ENCODE data around the gene VPS45. TPM values are rescaled to one million over a fixed set of nuclear protein-coding genes. Genes with fewer than 3 reads are reported as not detected.

Gene VPS45
- total and polyA plus RNA-seq, 2 of the 13 experiments (the other 11 are each of a cell fraction or from before 2014, with no cell fraction given), result 15.2 to 25.2 TPM

DNA sequence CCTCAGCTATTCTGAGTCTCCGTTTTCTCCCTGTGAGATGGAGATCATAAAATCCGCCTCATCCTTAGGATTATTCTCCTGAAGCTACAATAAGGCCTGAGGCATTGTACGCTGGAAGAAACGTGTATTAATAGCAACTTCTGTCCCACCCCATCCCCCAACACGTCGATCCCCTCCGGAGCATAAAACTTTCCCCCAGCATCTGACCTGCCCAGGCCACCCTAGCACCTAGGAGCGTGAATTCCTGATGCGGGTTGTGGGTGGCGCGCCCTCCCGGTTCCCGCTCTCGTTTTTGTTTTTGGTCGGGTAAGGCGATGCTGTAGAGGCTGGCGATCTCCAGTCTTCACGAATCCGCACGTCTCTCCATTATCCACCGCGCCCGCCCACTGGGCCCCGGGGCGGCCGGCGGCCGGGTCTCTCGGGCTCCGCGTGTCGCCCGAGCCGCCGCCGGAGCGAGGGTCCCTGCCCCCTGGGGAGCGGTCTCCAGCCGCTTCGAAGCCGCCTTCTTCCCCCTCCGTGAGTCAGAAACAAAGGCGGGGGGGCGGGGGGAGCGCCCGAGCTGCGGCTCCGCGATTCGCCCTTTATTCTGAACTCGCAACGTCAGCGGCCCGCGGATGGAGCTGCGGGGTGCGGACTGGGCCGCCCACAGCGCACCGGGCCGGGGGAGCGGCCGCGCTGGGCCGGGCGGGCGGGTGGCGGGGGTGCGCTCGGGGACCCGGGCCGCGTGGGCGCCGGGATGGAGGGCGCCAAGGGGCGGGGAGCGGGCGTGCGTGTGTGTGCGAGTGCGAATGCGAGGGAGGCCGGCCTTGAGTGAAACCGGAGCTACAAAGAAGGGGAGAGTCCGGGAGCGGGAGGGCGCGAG lies 81.9 kb downstream of the VPS45 start, which contains the start of gene PLEKHO1 (continued):
- TF ChIP-seq, protein P1, sequence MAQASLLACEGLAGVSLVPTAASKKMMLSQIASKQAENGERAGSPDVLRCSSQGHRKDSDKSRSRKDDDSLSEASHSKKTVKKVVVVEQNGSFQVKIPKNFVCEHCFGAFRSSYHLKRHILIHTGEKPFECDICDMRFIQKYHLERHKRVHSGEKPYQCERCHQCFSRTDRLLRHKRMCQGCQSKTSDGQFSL (CRISPR knock-in tag; IDR thresholded peaks at IDR 0.05), result no peak
- TF ChIP-seq FOSL1 (CRISPR knock-in tag; IDR thresholded peaks at IDR 0.05; ENCODE audit: borderline replicate concordance) (no peak), PRPF4 (IDR thresholded peaks at IDR 0.05; ENCODE audit: low read depth, low read length, poor library complexity, severe bottlenecking) (no peak), SP140L (CRISPR knock-in tag; IDR thresholded peaks at IDR 0.05; ENCODE audit: borderline replicate concordance) (no peak), ZNF768 (CRISPR knock-in tag; IDR thresholded peaks at IDR 0.05) (no peak), NFKBIZ (CRISPR knock-in tag; IDR thresholded peaks at IDR 0.05) (no peak), HMG20B (CRISPR knock-in tag; conservative IDR thresholded peaks at IDR 0.05) (0 out of 2 replicates have a peak, but pooled peaks have one; percentile 24), ESRRA (CRISPR knock-in tag; IDR thresholded peaks at IDR 0.05; ENCODE audit: low read depth) (no peak), RBFOX2 (IDR thresholded peaks at IDR 0.05; ENCODE audit: low read depth, low read length) (peak; percentile 56), NFE2L1 (CRISPR knock-in tag; IDR thresholded peaks at IDR 0.05; ENCODE audit: borderline replicate concordance) (no peak), ZNF556 (CRISPR knock-in tag; IDR thresholded peaks at IDR 0.05; ENCODE audit: borderline replicate concordance) (no peak), ASH2L (IDR thresholded peaks at IDR 0.05; ENCODE audit: insufficient read length, low read depth, low read length) (peak; percentile 14), HNF4A (CRISPR knock-in tag; IDR thresholded peaks at IDR 0.05) (no peak), ZNF251 (CRISPR knock-in tag; IDR thresholded peaks at IDR 0.05) (no peak), ZBTB1 (CRISPR knock-in tag; IDR thresholded peaks at IDR 0.05; ENCODE audit: borderline replicate concordance) (no peak), RARG (CRISPR knock-in tag; IDR thresholded peaks at IDR 0.05; ENCODE audit: low read depth) (no peak), ZNF75D (CRISPR knock-in tag; IDR thresholded peaks at IDR 0.05; ENCODE audit: borderline replicate concordance) (no peak), SMAD3 (CRISPR knock-in tag; IDR thresholded peaks at IDR 0.05) (no peak), HNF4G (IDR thresholded peaks at IDR 0.05; ENCODE audit: borderline replicate concordance, low read depth, low read length) (no peak), HNF4G (CRISPR knock-in tag; IDR thresholded peaks at IDR 0.05; ENCODE audit: borderline replicate concordance, low read depth) (no peak), STAT5B (CRISPR knock-in tag; IDR thresholded peaks at IDR 0.05) (no peak), ARNT2 (CRISPR knock-in tag; IDR thresholded peaks at IDR 0.05; ENCODE audit: low read depth) (no peak), TBX2 (CRISPR knock-in tag; IDR thresholded peaks at IDR 0.05; ENCODE audit: borderline replicate concordance) (no peak), ZSCAN12 (CRISPR knock-in tag; IDR thresholded peaks at IDR 0.05) (no peak)
- TF ChIP-seq, protein P2, sequence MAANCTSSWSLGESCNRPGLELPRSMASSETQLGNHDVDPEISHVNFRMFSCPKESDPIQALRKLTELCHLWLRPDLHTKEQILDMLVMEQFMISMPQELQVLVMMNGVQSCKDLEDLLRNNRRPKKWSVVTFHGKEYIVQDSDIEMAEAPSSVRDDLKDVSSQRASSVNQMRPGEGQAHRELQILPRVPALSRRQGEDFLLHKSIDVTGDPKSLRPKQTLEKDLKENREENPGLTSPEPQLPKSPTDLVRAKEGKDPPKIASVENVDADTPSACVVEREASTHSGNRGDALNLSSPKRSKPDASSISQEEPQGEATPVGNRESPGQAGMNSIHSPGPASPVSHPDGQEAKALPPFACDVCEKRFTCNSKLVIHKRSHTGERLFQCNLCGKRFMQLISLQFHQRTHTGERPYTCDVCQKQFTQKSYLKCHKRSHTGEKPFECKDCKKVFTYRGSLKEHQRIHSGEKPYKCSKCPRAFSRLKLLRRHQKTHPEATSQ (CRISPR knock-in tag; IDR thresholded peaks at IDR 0.05; ENCODE audit: borderline replicate concordance), result no peak
- TF ChIP-seq, protein P3, sequence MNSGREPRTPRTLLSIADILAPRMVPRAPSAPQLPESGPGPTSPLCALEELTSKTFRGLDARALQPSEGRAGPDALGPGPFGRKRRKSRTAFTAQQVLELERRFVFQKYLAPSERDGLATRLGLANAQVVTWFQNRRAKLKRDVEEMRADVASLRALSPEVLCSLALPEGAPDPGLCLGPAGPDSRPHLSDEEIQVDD (CRISPR knock-in tag; IDR thresholded peaks at IDR 0.05; ENCODE audit: borderline replicate concordance), result no peak
- TF ChIP-seq, protein P4, sequence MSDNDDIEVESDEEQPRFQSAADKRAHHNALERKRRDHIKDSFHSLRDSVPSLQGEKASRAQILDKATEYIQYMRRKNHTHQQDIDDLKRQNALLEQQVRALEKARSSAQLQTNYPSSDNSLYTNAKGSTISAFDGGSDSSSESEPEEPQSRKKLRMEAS (IDR thresholded peaks at IDR 0.05), result peak; percentile 54
- TF ChIP-seq, protein P5, sequence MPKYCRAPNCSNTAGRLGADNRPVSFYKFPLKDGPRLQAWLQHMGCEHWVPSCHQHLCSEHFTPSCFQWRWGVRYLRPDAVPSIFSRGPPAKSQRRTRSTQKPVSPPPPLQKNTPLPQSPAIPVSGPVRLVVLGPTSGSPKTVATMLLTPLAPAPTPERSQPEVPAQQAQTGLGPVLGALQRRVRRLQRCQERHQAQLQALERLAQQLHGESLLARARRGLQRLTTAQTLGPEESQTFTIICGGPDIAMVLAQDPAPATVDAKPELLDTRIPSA (CRISPR knock-in tag; IDR thresholded peaks at IDR 0.05; ENCODE audit: borderline replicate concordance), result 0 out of 2 replicates have a peak, but pooled peaks have one; percentile 22

All from HepG2 (cell line).